ENCODE measurements around the gene SRPK2. TPM values are rescaled to one million over a fixed set of nuclear protein-coding genes. Genes with fewer than 3 reads are reported as not detected.

SRPK2 gene
- total and polyA plus RNA-seq, 12 donors: 10.5 to 40.4 (median 35.1) TPM

GRCh38 chr7:105270117-105270516, 118.6 kb downstream of the SRPK2 start:
- WGBS, 2 donors: 91 to 93% methylated on average over 9 of the region's 9 CpGs
- DNase-seq: no peak
- no peaks in the 10 kb centered on the region for H3K9me3 ChIP-seq
- peaks cover 0 to 44% (median 32%) of the 10 kb centered on the region in 9 donors for H3K4me1 ChIP-seq
- H3K27ac ChIP-seq: peak overlapping the region in 2 of 10 donors; percentile 78 to 82
- peak overlapping the region in 2 of 10 donors; percentile 52 to 57 for H3K4me3 ChIP-seq
- H3K36me3 ChIP-seq: no peaks in the 10 kb centered on the region
- intact Hi-C loops (cut with DNase I): no loop called here
- ATAC-seq: peak in 1 of 8 donors; percentile 21
- TF ChIP-seq CTCF (IDR thresholded peaks at IDR 0.05): no peak
- H3K27me3 ChIP-seq: no peaks in the 10 kb centered on the region

GRCh38 chr7:105269397-105269796, 119.3 kb downstream of the SRPK2 start:
- peak overlapping the region; percentile 3 to 83 (median 73) for H3K27ac ChIP-seq
- 0% methylated on average over 3 of the region's 3 CpGs for WGBS, 2 donors
- TF ChIP-seq CTCF (IDR thresholded peaks at IDR 0.05): no peak
- peaks cover 0 to 44% (median 32%) of the 10 kb centered on the region in 9 donors for H3K4me1 ChIP-seq
- peak overlapping the region; percentile 26 to 57 (median 49) for H3K4me3 ChIP-seq
- DNase-seq (no peak), ATAC-seq (peak in 6 of 8 donors; percentile 46 to 72 (median 55))
- H3K27me3 ChIP-seq: no peaks in the 10 kb centered on the region
- H3K36me3 ChIP-seq: no peaks in the 10 kb centered on the region
- H3K9me3 ChIP-seq: no peaks in the 10 kb centered on the region
- intact Hi-C loops (cut with DNase I): loop anchor here in 2 of 10 donors (10.0 kb wide), 2 partner anchors 105 to 115 kb away; partner anchors contain the start of gene SRPK2 (in 1 of the 2)

- H3K9me3 ChIP-seq: no peaks in the 10 kb centered on the region
- TF ChIP-seq CTCF (IDR thresholded peaks at IDR 0.05): no peak
- no peaks in the 10 kb centered on the region for H3K36me3 ChIP-seq
- peak overlapping the region; percentile 3 to 83 (median 73) for H3K27ac ChIP-seq
- DNase-seq (peak in 1 of 2 donors; percentile 30), ATAC-seq (peak; percentile 85 to 97 (median 92))
- H3K4me3 ChIP-seq: peak overlapping the region; percentile 26 to 57 (median 49)
- H3K27me3 ChIP-seq: no peaks in the 10 kb centered on the region
- 2% methylated on average over 6 of the region's 6 CpGs for WGBS, 2 donors
- intact Hi-C loops (cut with DNase I): loop anchor here in 2 of 10 donors (10.0 kb wide), 2 partner anchors 104 to 116 kb away; partner anchors contain the start of gene SRPK2 (in 1 of the 2)
- peaks cover 0 to 44% (median 32%) of the 10 kb centered on the region in 9 donors for H3K4me1 ChIP-seq
These were observed 120.0 kb downstream of the SRPK2 start for GRCh38 chr7:105268511-105269392.

GRCh38 chr7:105268056-105268455, 120.7 kb downstream of the SRPK2 start:
- peak in 4 of 8 donors; percentile 41 to 57 (median 54) for ATAC-seq
- WGBS, 2 donors: 41 to 57% methylated on average over 1 of the region's 1 CpG
- DNase-seq: no peak
- Histone ChIP-seq H3K27ac (peak overlapping the region in 9 of 10 donors; percentile 61 to 83 (median 73)), H3K27me3 (no peaks in the 10 kb centered on the region), H3K4me1 (peaks cover 0 to 44% (median 32%) of the 10 kb centered on the region in 9 donors), H3K36me3 (no peaks in the 10 kb centered on the region), H3K9me3 (no peaks in the 10 kb centered on the region), H3K4me3 (peak overlapping the region; percentile 26 to 57 (median 49))
- no peak for TF ChIP-seq CTCF (IDR thresholded peaks at IDR 0.05)
- intact Hi-C loops (cut with DNase I): loop anchor here in 2 of 10 donors (10.0 kb wide), 2 partner anchors 103 to 117 kb away; partner anchors contain the start of gene SRPK2 (in 1 of the 2)

Measured in heart right ventricle (tissue), 16 donors.